IMR-90 (cell line): ENCODE data around the gene RELN. TPM values are rescaled to one million over a fixed set of nuclear protein-coding genes. Genes with fewer than 3 reads are reported as not detected.
A peak's percentile ranks its signal among the peaks of the same experiment; 100 is the strongest.

ENCODE experiments used
- ATAC-seq: fragments of 200-7000 bp; cut with Tn5 transposase; 2 replicates; pipeline ENCODE4 v1.9.1; 2020; ENCODE audit warnings: low read depth, mild to moderate bottlenecking, moderate library complexity
- BruUV-seq: library from RNA; stranded (reverse); fragments of 400-500 nt; replicated peaks from 2 replicates; lab custom pipeline; 2021; lab: Mats Ljungman, UMichigan
- CTCF ChIA-PET: fragments of 300-600 bp; formaldehyde crosslinking; extraction: SDS; loops from one replicate; lab custom pipeline; 2021; ENCODE audit warnings: antibody characterized with exemption; lab: Yijun Ruan, JAX
- POLR2A ChIA-PET: fragments of 300-600 bp; sonication (Branson Sonifier 250); formaldehyde crosslinking; loops from one replicate; lab custom pipeline; 2022; ENCODE audit warnings: antibody characterized with exemption; ENCODE audit not compliant: unreplicated experiment; lab: Charles Lee
- DNase-seq: peaks from one replicate; pipeline ENCODE4 v3.0.0; 2013
- H2AFZ ChIP-seq: replicated peaks from 2 replicates; pipeline ENCODE3; 2013; ENCODE audit warnings: low read length, mild to moderate bottlenecking; ENCODE audit not compliant: poor library complexity
- H2AK5ac ChIP-seq: 2 replicates; pipeline ENCODE4 v1.6.1; 2013; ENCODE audit warnings: low read depth, low read length, inconsistent platforms
- H2AK9ac ChIP-seq: replicated peaks from 2 replicates; pipeline ENCODE3; 2013; ENCODE audit warnings: mild to moderate bottlenecking, low read depth, low read length, moderate library complexity; ENCODE audit not compliant: poor library complexity
- H2BK120ac ChIP-seq: 2 replicates; pipeline ENCODE4 v1.6.1; 2013; ENCODE audit warnings: low read depth, low read length, inconsistent platforms
- H2BK15ac ChIP-seq: 3 replicates; pipeline ENCODE4 v1.6.1; 2013; ENCODE audit warnings: low read depth, low read length, inconsistent platforms
- H2BK20ac ChIP-seq: 2 replicates; pipeline ENCODE4 v1.6.1; 2013; ENCODE audit warnings: low read depth, mild to moderate bottlenecking, inconsistent platforms, low read length, moderate library complexity
- H2BK5ac ChIP-seq: 2 replicates; pipeline ENCODE4 v1.6.1; 2013; ENCODE audit warnings: mild to moderate bottlenecking, low read depth, low read length, inconsistent platforms; ENCODE audit not compliant: poor library complexity, severe bottlenecking
- H3K14ac ChIP-seq: replicated peaks from 2 replicates; pipeline ENCODE4 v1.6.1; 2013; ENCODE audit warnings: low read depth, low read length, inconsistent platforms
- H3K18ac ChIP-seq: 2 replicates; pipeline ENCODE4 v1.6.1; 2013; ENCODE audit warnings: low read depth, low read length, control low read depth
- H3K23ac ChIP-seq: 2 replicates; pipeline ENCODE4 v1.6.1; 2013; ENCODE audit warnings: low read depth, low read length, inconsistent platforms
- H3K27ac ChIP-seq: 2 replicates; pipeline ENCODE4 v1.5.1; 2013; ENCODE audit warnings: mild to moderate bottlenecking, control low read depth, low read length; ENCODE audit not compliant: insufficient read depth
- H3K27me3 ChIP-seq: 2 replicates; pipeline ENCODE4 v1.6.1; 2013; ENCODE audit warnings: low read length; ENCODE audit not compliant: control insufficient read depth, insufficient read depth
- H3K36me3 ChIP-seq: 2 replicates; pipeline ENCODE4 v1.6.1; 2013; ENCODE audit warnings: low read length, mixed read lengths; ENCODE audit not compliant: control insufficient read depth, insufficient read depth
- H3K4ac ChIP-seq: 2 replicates; pipeline ENCODE4 v1.6.1; 2013; ENCODE audit warnings: low read depth, low read length, inconsistent platforms
- H3K4me1 ChIP-seq: 2 replicates; pipeline ENCODE4 v1.6.1; 2013; ENCODE audit warnings: low read length, mixed read lengths; ENCODE audit not compliant: control insufficient read depth, insufficient read depth
- H3K4me2 ChIP-seq: 2 replicates; pipeline ENCODE4 v1.6.1; 2013; ENCODE audit warnings: low read depth, mild to moderate bottlenecking, control low read depth, low read length, moderate library complexity
- H3K4me3 ChIP-seq: 2 replicates; pipeline ENCODE4 v1.5.1; 2013; ENCODE audit warnings: low read depth, mild to moderate bottlenecking, control low read depth, low read length, moderate library complexity; ENCODE audit not compliant: insufficient read depth
- H3K56ac ChIP-seq: 2 replicates; pipeline ENCODE4 v1.6.1; 2013; ENCODE audit warnings: low read length, inconsistent platforms; ENCODE audit not compliant: insufficient read depth; ENCODE audit errors: extremely low read depth
- H3K79me1 ChIP-seq, 2 experiments: 2 replicates each; pipeline ENCODE4 v1.6.1; 2013; ENCODE audit warnings: low read length in 2 of 2, inconsistent platforms in 1 of 2, low read depth in 1 of 2
- H3K9ac ChIP-seq: 2 replicates; pipeline ENCODE4 v1.6.1; 2013; ENCODE audit warnings: low read depth, low read length, control low read depth
- H3K9me1 ChIP-seq: 2 replicates; pipeline ENCODE4 v1.6.1; 2013; ENCODE audit warnings: low read length, inconsistent platforms; ENCODE audit not compliant: insufficient read depth
- H3K9me3 ChIP-seq: 2 replicates; pipeline ENCODE4 v1.6.1; 2013; ENCODE audit warnings: low read length; ENCODE audit not compliant: control insufficient read depth, insufficient read depth
- H4K20me1 ChIP-seq: 2 replicates; pipeline ENCODE4 v1.6.1; 2013; ENCODE audit warnings: low read length, inconsistent platforms; ENCODE audit not compliant: insufficient read depth
- H4K5ac ChIP-seq: 2 replicates; pipeline ENCODE4 v1.6.1; 2013; ENCODE audit warnings: mild to moderate bottlenecking, low read depth, low read length, control low read depth
- H4K8ac ChIP-seq, 2 experiments: 2 replicates each; pipeline ENCODE4 v1.6.1; 2013; ENCODE audit warnings: low read depth in 2 of 2, low read length in 2 of 2, control low read depth in 1 of 2, inconsistent platforms in 1 of 2
- H4K91ac ChIP-seq: 2 replicates; pipeline ENCODE4 v1.6.1; 2013; ENCODE audit warnings: low read depth, low read length, inconsistent platforms; ENCODE audit not compliant: insufficient read depth
- CHD1 ChIP-seq: IDR thresholded peaks from 2 replicates; pipeline ENCODE4 v1.6.1; 2012; ENCODE audit warnings: low read depth, low read length, improper control_type of control experiment
- CTCF ChIP-seq: conservative IDR thresholded peaks from 2 replicates; pipeline ENCODE4 v1.5.1; 2012; ENCODE audit warnings: mild to moderate bottlenecking, low read depth, low read length, improper control_type of control experiment
- ELK1 ChIP-seq: fragments of 150-350 bp; IDR thresholded peaks from 2 replicates; pipeline ENCODE4 v1.6.1; 2016; ENCODE audit warnings: low read depth, mild to moderate bottlenecking, low read length, moderate library complexity, borderline replicate concordance
- FOS ChIP-seq: fragments of 150-350 bp; IDR thresholded peaks from 2 replicates; pipeline ENCODE4 v1.6.1; 2016; ENCODE audit warnings: low read depth, low read length
- MAFK ChIP-seq: IDR thresholded peaks from 2 replicates; pipeline ENCODE4 v1.6.1; 2012; ENCODE audit warnings: low read depth, low read length, improper control_type of control experiment
- POLR2A ChIP-seq: IDR thresholded peaks from 2 replicates; pipeline ENCODE4 v1.6.1; 2012; ENCODE audit warnings: mild to moderate bottlenecking, low read depth, low read length
- RAD21 ChIP-seq: IDR thresholded peaks from 2 replicates; pipeline ENCODE4 v1.6.1; 2012; ENCODE audit warnings: low read length, improper control_type of control experiment
- RCOR1 ChIP-seq: IDR thresholded peaks from 2 replicates; pipeline ENCODE4 v1.6.1; 2012; ENCODE audit warnings: mild to moderate bottlenecking, low read length, improper control_type of control experiment; ENCODE audit not compliant: insufficient replicate concordance
- RFX5 ChIP-seq: IDR thresholded peaks from 2 replicates; pipeline ENCODE4 v1.8.0; 2012; ENCODE audit warnings: low read depth, mild to moderate bottlenecking, low read length, moderate library complexity
- SMC3 ChIP-seq: fragments of 150-350 bp; IDR thresholded peaks from 2 replicates; pipeline ENCODE4 v1.6.1; 2016; ENCODE audit warnings: low read depth, mild to moderate bottlenecking, antibody characterized with exemption, low read length, moderate library complexity
- WGBS, 2 experiments: methylation state at CpG; one replicate each; pipeline versions ENCODE4 v1.1.5 to v1.1.7; 2013; ENCODE audit warnings: missing lambda C conversion rate in 2 of 2; ENCODE audit not compliant: insufficient read length in 1 of 2; ENCODE audit errors: extremely low coverage in 2 of 2; 5-methylcytosine and 5-hydroxymethylcytosine counted together
- dilution Hi-C: fragments of 300-500 bp; cut with HindIII; formaldehyde crosslinking; loops from one replicate; pipeline ENCODE4 v1.14.3; 2018; ENCODE audit warnings: low sequenced_read_pairs; ENCODE audit not compliant: unreplicated experiment
- in situ Hi-C: fragments of 300-500 bp; cut with MboI; formaldehyde crosslinking; loops from 3 replicates; pipeline ENCODE4 v1.14.3; 2019; ENCODE audit warnings: low sequenced_read_pairs, inconsistent platforms, mixed read lengths
- intact Hi-C: fragments of 100-400 bp; cut with micrococcal nuclease; formaldehyde crosslinking; loops from 2 replicates; pipeline ENCODE4 v1.10.0; 2022
- polyA plus RNA-seq, 3 experiments: library from polyadenylated mRNA; depleted of rRNA; stranded (reverse); fragments of >200 nt; gene quantifications; 2 replicates each; pipeline ENCODE4 v1.2.3, GENCODE V29; 2012; ENCODE audit warnings: low replicate concordance in 1 of 3
- total RNA-seq: library from RNA; depleted of rRNA; stranded (reverse); fragments of >200 nt; gene quantifications from 2 replicates; pipeline ENCODE4 v1.2.3, GENCODE V29; 2012

RELN gene
- total and polyA plus RNA-seq, 2 of the 4 experiments (the other 2 are of a cell fraction) = 14.7 to 23.7 TPM

DNA sequence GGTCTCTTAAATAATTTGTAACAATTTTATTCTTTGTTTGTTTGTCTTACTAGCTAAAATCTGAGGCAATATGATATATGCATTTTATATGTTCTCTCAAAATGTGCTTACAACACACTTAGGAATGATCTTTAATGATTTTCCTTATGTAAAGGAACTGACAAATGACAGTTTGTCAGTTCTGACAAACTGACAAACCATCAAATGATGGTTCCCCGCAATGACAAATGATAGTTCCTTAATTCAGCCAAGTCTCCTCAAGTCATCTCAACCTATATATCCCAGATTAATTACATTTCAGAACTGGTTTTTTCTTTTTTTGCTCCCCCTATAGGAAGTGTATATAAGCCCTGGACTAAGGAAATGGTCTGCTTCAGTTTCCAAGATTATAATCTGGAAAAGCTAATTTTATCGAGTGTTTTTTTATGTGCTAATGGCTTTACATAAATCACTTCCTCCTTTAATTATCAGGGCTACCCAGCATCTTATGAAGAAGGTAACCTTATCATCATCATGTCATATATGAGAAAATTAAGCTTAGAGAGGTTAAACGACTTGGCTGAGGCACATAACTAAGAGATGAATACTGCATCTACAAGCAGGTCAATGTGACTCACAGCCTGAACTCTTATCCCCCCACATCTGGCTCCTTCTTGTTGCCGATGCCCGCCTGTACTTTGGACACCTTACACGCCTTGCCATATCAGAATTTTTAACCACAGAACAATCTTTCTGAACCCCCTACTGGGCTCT lies 75.1 kb downstream of the RELN start:
- Histone ChIP-seq H2AK9ac (no peak overlapping the region), H4K5ac (no peak overlapping the region), H4K20me1 (no peaks in the 10 kb centered on the region), H2AFZ (no peak overlapping the region), H4K8ac (no peak overlapping the region), H3K4ac (no peak overlapping the region), H3K27me3 (no peaks in the 10 kb centered on the region), H4K91ac (no peak overlapping the region), H3K9ac (no peak overlapping the region), H3K36me3 (no peaks in the 10 kb centered on the region), H3K14ac (no peak overlapping the region), H3K4me3 (no peak overlapping the region), H3K56ac (no peak overlapping the region), H3K4me1 (peaks cover 3% of the 10 kb centered on the region; the same call in 1 of the 2 replicates), H2AK5ac (no peak overlapping the region), H3K27ac (no peak overlapping the region), H2BK15ac (no peak overlapping the region; the same call in 2 of the 3 replicates), H3K9me3 (no peaks in the 10 kb centered on the region), H2BK5ac (no peak overlapping the region), H3K23ac (no peak overlapping the region), H3K18ac (no peak overlapping the region), H3K79me1 (no peaks in the 10 kb centered on the region), H3K9me1 (no peaks in the 10 kb centered on the region), H2BK20ac (peak overlapping the region; percentile 78), H2BK120ac (peak overlapping the region; percentile 60; the same call in 1 of the 2 replicates), H3K4me2 (no peak overlapping the region)
- ChIA-PET CTCF (interaction anchor here (0.6 to 1.6 kb wide), 2 partner anchors 20 to 52 kb away, joined by 3 to 4 read pairs; no protein-coding TSS in a partner anchor), POLR2A (no interaction called here)
- DNase-seq (peak; percentile 57), ATAC-seq (peak; percentile 52; the same call in 1 of the 2 replicates)
- no TSS peak for BruUV-seq
- in situ Hi-C loops (no loop called here), dilution Hi-C loops (no loop called here), intact Hi-C loops (no loop called here)
- 50% methylated on average over 2 of the region's 6 CpGs; no CpG with 5 or more reads in 1 of the 2 experiments for WGBS, 2 experiments
- no peak for TF ChIP-seq RFX5
- TF ChIP-seq MAFK = no peak
- no peak for TF ChIP-seq ELK1
- TF ChIP-seq RCOR1 = no peak
- TF ChIP-seq FOS = no peak
- TF ChIP-seq POLR2A = no peak
- no peak for TF ChIP-seq CTCF
- no peak for TF ChIP-seq CHD1
- no peak for TF ChIP-seq RAD21
- TF ChIP-seq SMC3 = no peak
